Right cardiac atrium (tissue), 5 donors: ENCODE results near the gene C4orf50. TPM values are rescaled to one million over a fixed set of nuclear protein-coding genes. Genes with fewer than 3 reads are reported as not detected.
"Not testable (repeated sequence)": the region's sequence is repeated elsewhere in the genome, so short reads cannot be mapped to it uniquely, and the experiment has no call there.

Source experiments
- ATAC-seq, 2 donors: fragments of 200-7000 bp; cut with Tn5 transposase; one replicate each; pipeline versions ENCODE4 v1.8.0 to v1.9.1; 2020; ENCODE audit warnings: moderate library complexity in 2 of 2, mild to moderate bottlenecking in 1 of 2
- DNase-seq, 3 donors: peaks; one replicate each; pipeline ENCODE4 v3.0.0-alpha.2; 2020
- H3K27ac ChIP-seq: one replicate; pipeline ENCODE4 v1.5.1; 2013; ENCODE audit warnings: mild to moderate bottlenecking, low read length, control low read depth, moderate library complexity
- H3K27me3 ChIP-seq: one replicate; pipeline ENCODE4 v1.6.1; 2013; ENCODE audit not compliant: control insufficient read depth, insufficient read depth
- H3K4me1 ChIP-seq: one replicate; pipeline ENCODE4 v1.6.1; 2013; ENCODE audit warnings: low read length; ENCODE audit not compliant: control insufficient read depth, insufficient read depth
- H3K4me3 ChIP-seq: one replicate; pipeline ENCODE4 v1.5.1; 2013; ENCODE audit warnings: low read length, control low read depth
- H3K9me3 ChIP-seq: one replicate; pipeline ENCODE4 v1.6.1; 2013; ENCODE audit warnings: low read length; ENCODE audit not compliant: control insufficient read depth
- WGBS: extraction: QIAGEN DNeasy Blood & Tissue Kit; methylation state at CpG from one replicate; pipeline ENCODE4 v1.1.7; 2013; 5-methylcytosine and 5-hydroxymethylcytosine counted together
- intact Hi-C, 4 donors: fragments of 100-400 bp; cut with DNase I; formaldehyde crosslinking; loops; one replicate each; pipeline versions ENCODE4 v1.11.0 to v1.14.0; 2022 to 2023
- polyA plus RNA-seq: library from polyadenylated mRNA; stranded (reverse); fragments of 200-250 nt; gene quantifications from one replicate; pipeline ENCODE4 v1.2.3, GENCODE V29; 2013
- total RNA-seq, 4 donors: library from RNA; stranded (reverse); fragmentation: NEBNext Ultra II Directional; extraction: Animal tissue kit (Norgen Biotek cat#: 25700); gene quantifications; one replicate each; pipeline ENCODE4 v1.2.1, GENCODE V29; 2021
- donor health status: healthy with polysubstance abuse.
- donor health status: DM: no; HTN: yes; CAD: no.
- donor health status: DM: no; HTN: no; CAD: no.
- donor health status: DM: no; HTN: yes; CAD: no; lungs with severe emphysema.
- donor health status: DM: yes; HTN: yes; CAD: no.

Gene C4orf50
- total and polyA plus RNA-seq, 5 donors, result 0.02 to 0.03 (median 0.03) TPM; not detected in 2

GRCh38 chr4:5955201-5955821 lies 62.9 kb downstream of the C4orf50 start:
- ATAC-seq (no peak), DNase-seq (no peak)
- Histone ChIP-seq H3K4me1 (no peaks in the 10 kb centered on the region), H3K9me3 (no peaks in the 10 kb centered on the region), H3K27me3 (no peaks in the 10 kb centered on the region), H3K4me3 (no peak overlapping the region), H3K27ac (no peak overlapping the region)
- intact Hi-C loops, result no loop called here
- 47% methylated on average over 18 of the region's 18 CpGs for WGBS

- Histone ChIP-seq H3K9me3 (no peaks in the 10 kb centered on the region), H3K27ac (no peak overlapping the region), H3K4me1 (no peaks in the 10 kb centered on the region), H3K27me3 (no peaks in the 10 kb centered on the region), H3K4me3 (no peak overlapping the region)
- ATAC-seq (no peak), DNase-seq (no peak)
- 81% methylated on average over 11 of the region's 11 CpGs for WGBS
- intact Hi-C loops, result no loop called here
These were observed 64.0 kb downstream of the C4orf50 start for GRCh38 chr4:5954056-5954760.

- H3K9me3 ChIP-seq, result no peaks in the 10 kb centered on the region
- H3K4me1 ChIP-seq, result no peaks in the 10 kb centered on the region
- DNase-seq, result no peak
- H3K27ac ChIP-seq, result no peak overlapping the region
- H3K27me3 ChIP-seq, result no peaks in the 10 kb centered on the region
- ATAC-seq, result no peak
- intact Hi-C loops, result no loop called here
- no peak overlapping the region for H3K4me3 ChIP-seq
- 72% methylated on average over 13 of the region's 13 CpGs for WGBS
These were observed 65.0 kb downstream of the C4orf50 start for GRCh38 chr4:5952975-5953951.

- ATAC-seq (no peak), DNase-seq (no peak)
- Histone ChIP-seq H3K9me3 (no peaks in the 10 kb centered on the region), H3K27me3 (no peaks in the 10 kb centered on the region), H3K27ac (no peak overlapping the region), H3K4me3 (no peak overlapping the region), H3K4me1 (no peaks in the 10 kb centered on the region)
- intact Hi-C loops, result no loop called here
- 56% methylated on average over 22 of the region's 22 CpGs for WGBS
These were observed 65.8 kb downstream of the C4orf50 start for GRCh38 chr4:5952286-5952974.

GRCh38 chr4:5946653-5947052 lies 71.6 kb downstream of the C4orf50 start:
- H3K4me1 ChIP-seq, ATAC-seq, H3K27ac ChIP-seq, intact Hi-C loops, H3K4me3 ChIP-seq, H3K9me3 ChIP-seq, H3K27me3 ChIP-seq, DNase-seq: not testable (repeated sequence)
- WGBS, result 87% methylated on average over 6 of the region's 6 CpGs

GRCh38 chr4:5945936-5946335 lies 72.3 kb downstream of the C4orf50 start:
- Histone ChIP-seq H3K4me1 (no peaks in the 10 kb centered on the region), H3K9me3 (no peaks in the 10 kb centered on the region), H3K4me3 (no peak overlapping the region), H3K27ac (no peak overlapping the region), H3K27me3 (peaks cover 3% of the 10 kb centered on the region)
- WGBS, result 87% methylated on average over 6 of the region's 6 CpGs
- intact Hi-C loops, result no loop called here
- ATAC-seq, result no peak
- DNase-seq, result no peak

- Histone ChIP-seq H3K27ac (no peak overlapping the region), H3K4me3 (no peak overlapping the region), H3K27me3 (peaks cover 3% of the 10 kb centered on the region), H3K9me3 (no peaks in the 10 kb centered on the region), H3K4me1 (no peaks in the 10 kb centered on the region)
- WGBS, result 89% methylated on average over 11 of the region's 11 CpGs
- no peak for DNase-seq
- ATAC-seq, result no peak
- intact Hi-C loops, result no loop called here
These were observed 73.1 kb downstream of the C4orf50 start for GRCh38 chr4:5945171-5945570.

GRCh38 chr4:5943561-5943960 lies 74.7 kb downstream of the C4orf50 start:
- H3K4me3 ChIP-seq, result no peak overlapping the region
- no peaks in the 10 kb centered on the region for H3K9me3 ChIP-seq
- H3K4me1 ChIP-seq, result no peaks in the 10 kb centered on the region
- WGBS, result 12% methylated on average over 6 of the region's 6 CpGs
- H3K27me3 ChIP-seq, result peaks cover 3% of the 10 kb centered on the region
- intact Hi-C loops, result no loop called here
- H3K27ac ChIP-seq, result no peak overlapping the region
- ATAC-seq (no peak), DNase-seq (no peak)

- ATAC-seq (no peak), DNase-seq (no peak)
- no peaks in the 10 kb centered on the region for H3K4me1 ChIP-seq
- intact Hi-C loops, result no loop called here
- H3K27ac ChIP-seq, result no peak overlapping the region
- H3K4me3 ChIP-seq, result no peak overlapping the region
- no peaks in the 10 kb centered on the region for H3K9me3 ChIP-seq
- H3K27me3 ChIP-seq, result peaks cover 3% of the 10 kb centered on the region
- WGBS, result 38% methylated on average over 9 of the region's 9 CpGs
These were observed 75.3 kb downstream of the C4orf50 start for GRCh38 chr4:5942947-5943346.

GRCh38 chr4:5941601-5942000 lies 76.6 kb downstream of the C4orf50 start:
- intact Hi-C loops, result no loop called here
- Histone ChIP-seq H3K27ac (no peak overlapping the region), H3K4me3 (no peak overlapping the region), H3K4me1 (no peaks in the 10 kb centered on the region), H3K9me3 (no peaks in the 10 kb centered on the region), H3K27me3 (peaks cover 3% of the 10 kb centered on the region)
- ATAC-seq, result no peak
- no peak for DNase-seq
- WGBS, result 66% methylated on average over 6 of the region's 6 CpGs
